ENCODE results near the gene NLRP11.
"Not testable (repeated sequence)": the region's sequence is repeated elsewhere in the genome, so short reads cannot be mapped to it uniquely, and the experiment has no call there.

The NLRP11 gene

GRCh38 chr19:55766466-55766865, 65.3 kb downstream of the NLRP11 start:
- no peak overlapping the region for H2AFZ ChIP-seq (ENCODE audit: low read depth, low read length)
- peaks cover 6% of the 10 kb centered on the region for H3K4me1 ChIP-seq (ENCODE audit: insufficient read depth, low read length)
- peaks cover 3% of the 10 kb centered on the region for H3K9me3 ChIP-seq (ENCODE audit: low read length)
- peaks cover 10% of the 10 kb centered on the region for H3K27me3 ChIP-seq (ENCODE audit: insufficient read depth, low read length)
- no peak overlapping the region for H3K4me3 ChIP-seq (ENCODE audit: low read length)
- no peaks in the 10 kb centered on the region for H3K36me3 ChIP-seq (ENCODE audit: insufficient read depth, low read length)

- not testable (repeated sequence) for H3K9me3 ChIP-seq (ENCODE audit: low read length); H3K4me3 ChIP-seq (ENCODE audit: low read length); H2AFZ ChIP-seq (ENCODE audit: low read depth, low read length); H3K27me3 ChIP-seq (ENCODE audit: insufficient read depth, low read length); H3K36me3 ChIP-seq (ENCODE audit: insufficient read depth, low read length); H3K4me1 ChIP-seq (ENCODE audit: insufficient read depth, low read length)
Observed at GRCh38 chr19:55758797-55759196, 73.0 kb downstream of the NLRP11 start, which contains the start of gene RFPL4A. Gene RFPL4A (plus strand): TSS chr19:55759097. CDS start chr19:55761801, 2,704 bp downstream.

- H3K9me3 ChIP-seq (ENCODE audit: low read length); H3K27me3 ChIP-seq (ENCODE audit: insufficient read depth, low read length); H2AFZ ChIP-seq (ENCODE audit: low read depth, low read length); H3K4me3 ChIP-seq (ENCODE audit: low read length); H3K4me1 ChIP-seq (ENCODE audit: insufficient read depth, low read length); H3K36me3 ChIP-seq (ENCODE audit: insufficient read depth, low read length): not testable (repeated sequence)
Observed at GRCh38 chr19:55756808-55757207, 75.0 kb downstream of the NLRP11 start.

GRCh38 chr19:55753401-55753800, 78.4 kb downstream of the NLRP11 start:
- Histone ChIP-seq H3K27me3 (ENCODE audit: insufficient read depth, low read length) (peaks cover 8% of the 10 kb centered on the region), H2AFZ (ENCODE audit: low read depth, low read length) (no peak overlapping the region), H3K9me3 (ENCODE audit: low read length) (peaks cover 3% of the 10 kb centered on the region), H3K4me3 (ENCODE audit: low read length) (no peak overlapping the region), H3K4me1 (ENCODE audit: insufficient read depth, low read length) (no peaks in the 10 kb centered on the region), H3K36me3 (ENCODE audit: insufficient read depth, low read length) (no peaks in the 10 kb centered on the region)

- H2AFZ ChIP-seq (ENCODE audit: low read depth, low read length) = no peak overlapping the region
- no peaks in the 10 kb centered on the region for H3K4me1 ChIP-seq (ENCODE audit: insufficient read depth, low read length)
- peaks cover 3% of the 10 kb centered on the region for H3K9me3 ChIP-seq (ENCODE audit: low read length)
- no peak overlapping the region for H3K4me3 ChIP-seq (ENCODE audit: low read length)
- H3K27me3 ChIP-seq (ENCODE audit: insufficient read depth, low read length) = peaks cover 8% of the 10 kb centered on the region
- H3K36me3 ChIP-seq (ENCODE audit: insufficient read depth, low read length) = no peaks in the 10 kb centered on the region
Observed at GRCh38 chr19:55750715-55751114, 81.1 kb downstream of the NLRP11 start.

GRCh38 chr19:55738302-55738701, 93.5 kb downstream of the NLRP11 start, which contains the start of gene NLRP9:
Gene NLRP9 (minus strand): TSS chr19:55738402. CDS start chr19:55738374, 28 bp downstream.
- no peak within 1 kb of the TSS for H3K4me3 ChIP-seq (ENCODE audit: low read length)
- no peaks in the 10 kb centered on the region for H3K27me3 ChIP-seq (ENCODE audit: insufficient read depth, low read length)
- no peak within 1 kb of the TSS for H2AFZ ChIP-seq (ENCODE audit: low read depth, low read length)
- no peaks in the 10 kb centered on the region for H3K4me1 ChIP-seq (ENCODE audit: insufficient read depth, low read length)
- H3K36me3 ChIP-seq (ENCODE audit: insufficient read depth, low read length) = no peaks in the 10 kb centered on the region
- no peaks in the 10 kb centered on the region for H3K9me3 ChIP-seq (ENCODE audit: low read length)

All from neuron (in vitro differentiated cells).